H1 (cell line): ENCODE results near the gene KRT83. TPM values are rescaled to one million over a fixed set of nuclear protein-coding genes. Genes with fewer than 3 reads are reported as not detected.
"Not testable (repeated sequence)": the region's sequence is repeated elsewhere in the genome, so short reads cannot be mapped to it uniquely, and the experiment has no call there.

ENCODE experiments used
- CTCF ChIA-PET: fragments of 300-600 bp; sonication (Branson Sonifier 250); formaldehyde crosslinking; loops from one replicate; lab custom pipeline; 2021; ENCODE audit not compliant: partially characterized antibody; lab: Charles Lee
- POLR2A ChIA-PET: fragments of 300-600 bp; sonication (Branson Sonifier 250); formaldehyde crosslinking; loops from one replicate; lab custom pipeline; 2021; ENCODE audit warnings: inconsistent platforms; ENCODE audit not compliant: partially characterized antibody; lab: Charles Lee
- DNase-seq, 2 experiments: peaks; one replicate each; pipeline versions ENCODE4 v3.0.0 to v3.0.0-alpha.2; 2010 to 2022; ENCODE audit warnings: low spot score in 2 of 2, low read depth in 1 of 2, mixed read lengths in 1 of 2
- FAIRE-seq: peaks from 2 replicates; lab custom pipeline; 2011; peaks lifted over from hg19 to GRCh38; lab: Jason Lieb, UNC
- H2AFZ ChIP-seq: 2 replicates; pipeline ENCODE4 v1.8.1; 2012; ENCODE audit warnings: low read length, inconsistent platforms
- H2AK5ac ChIP-seq: 2 replicates; pipeline ENCODE4 v1.6.1; 2013; ENCODE audit warnings: low read depth, low read length
- H2BK120ac ChIP-seq: replicated peaks from 2 replicates; pipeline ENCODE3; 2013; ENCODE audit warnings: low read depth, low read length, inconsistent platforms
- H2BK12ac ChIP-seq: 2 replicates; pipeline ENCODE4 v1.6.1; 2013; ENCODE audit warnings: low read depth, low read length
- H2BK15ac ChIP-seq: 2 replicates; pipeline ENCODE4 v1.6.1; 2013; ENCODE audit warnings: low read length
- H2BK20ac ChIP-seq: 2 replicates; pipeline ENCODE4 v1.6.1; 2013; ENCODE audit warnings: low read length
- H2BK5ac ChIP-seq: 2 replicates; pipeline ENCODE4 v1.6.1; 2013; ENCODE audit warnings: low read depth, low read length
- H3K14ac ChIP-seq: 2 replicates; pipeline ENCODE4 v1.6.1; 2013; ENCODE audit warnings: inconsistent platforms; ENCODE audit not compliant: insufficient read length
- H3K18ac ChIP-seq: 2 replicates; pipeline ENCODE4 v1.6.1; 2013; ENCODE audit warnings: low read length; ENCODE audit errors: extremely low read depth
- H3K23ac ChIP-seq: 2 replicates; pipeline ENCODE4 v1.6.1; 2013; ENCODE audit warnings: inconsistent platforms; ENCODE audit not compliant: insufficient read length
- H3K23me2 ChIP-seq: 2 replicates; pipeline ENCODE4 v1.6.1; 2013; ENCODE audit warnings: low read depth, low read length
- H3K27ac ChIP-seq: 2 replicates; pipeline ENCODE4 v1.6.1; 2011; ENCODE audit warnings: low read depth, low read length, inconsistent platforms
- H3K27me3 ChIP-seq, 4 experiments: replicated peaks in 1 of 4; 1 replicate in 1 of 4; 2 replicates in 3 of 4; pipeline versions ENCODE4 v1.6.1 to v1.8.1; 2011 to 2013; ENCODE audit warnings: low read length in 3 of 4, mild to moderate bottlenecking in 3 of 4, inconsistent platforms in 2 of 4, mixed read lengths in 2 of 4, moderate library complexity in 1 of 4; ENCODE audit not compliant: control insufficient read depth in 3 of 4, insufficient read depth in 3 of 4; ENCODE audit errors: extremely low read depth in 1 of 4
- H3K36me3 ChIP-seq, 4 experiments: 2 replicates each; pipeline versions ENCODE4 v1.6.1 to v1.8.1; 2011 to 2013; ENCODE audit warnings: mild to moderate bottlenecking in 4 of 4, low read length in 3 of 4, moderate library complexity in 2 of 4, control low read depth in 1 of 4, inconsistent platforms in 1 of 4; ENCODE audit not compliant: insufficient read depth in 4 of 4, control insufficient read depth in 2 of 4
- H3K4ac ChIP-seq: replicated peaks from 2 replicates; pipeline ENCODE3; 2013; ENCODE audit warnings: low read length, low read depth, mixed read lengths, inconsistent platforms; ENCODE audit not compliant: insufficient read length
- H3K4me1 ChIP-seq, 4 experiments: replicated peaks in 1 of 4; 1 replicate in 1 of 4; 2 replicates in 3 of 4; pipeline versions ENCODE4 v1.6.1 to v1.8.1; 2011 to 2013; ENCODE audit warnings: low read length in 3 of 4, inconsistent platforms in 2 of 4, mixed read lengths in 1 of 4; ENCODE audit not compliant: insufficient read depth in 4 of 4, control insufficient read depth in 3 of 4
- H3K4me2 ChIP-seq, 2 experiments: 2 replicates each; pipeline versions ENCODE4 v1.6.1 to v1.8.1; 2011 to 2013; ENCODE audit warnings: low read depth in 2 of 2, low read length in 2 of 2, control low read depth in 1 of 2, inconsistent platforms in 1 of 2, mild to moderate bottlenecking in 1 of 2; ENCODE audit not compliant: insufficient read depth in 1 of 2
- H3K4me3 ChIP-seq, 4 experiments: fragments of 200-600, 300-600 bp in 1 of 4; sonication (generic), shearing (Covaris generic), sonication (Bioruptor Twin) in 1 of 4; 2 replicates each; pipeline versions ENCODE4 v1.5.1 to v1.8.1; 2011 to 2016; ENCODE audit warnings: low read length in 4 of 4, low read depth in 3 of 4, control low read depth in 2 of 4, inconsistent platforms in 2 of 4, mild to moderate bottlenecking in 2 of 4, mixed read lengths in 1 of 4, moderate library complexity in 1 of 4; ENCODE audit not compliant: insufficient read depth in 2 of 4; ENCODE audit errors: extremely low read depth in 1 of 4
- H3K56ac ChIP-seq: replicated peaks from 2 replicates; pipeline ENCODE3; 2013; ENCODE audit warnings: low read depth, mild to moderate bottlenecking, mixed read lengths, low read length, inconsistent platforms; ENCODE audit not compliant: insufficient read length
- H3K79me1 ChIP-seq: 2 replicates; pipeline ENCODE4 v1.6.1; 2013; ENCODE audit warnings: low read depth, low read length, control low read depth
- H3K79me2 ChIP-seq, 2 experiments: 2 replicates each; pipeline versions ENCODE4 v1.6.1 to v1.8.1; 2012 to 2013; ENCODE audit warnings: low read length in 2 of 2, mild to moderate bottlenecking in 2 of 2, inconsistent platforms in 1 of 2; ENCODE audit not compliant: insufficient read depth in 2 of 2, control insufficient read depth in 1 of 2
- H3K9ac ChIP-seq, 4 experiments: replicated peaks in 1 of 4; 1 replicate in 1 of 4; 2 replicates in 3 of 4; pipeline versions ENCODE4 v1.6.1 to v1.8.1; 2011 to 2013; ENCODE audit warnings: low read depth in 3 of 4, low read length in 3 of 4, control low read depth in 2 of 4, mild to moderate bottlenecking in 2 of 4, moderate library complexity in 2 of 4, inconsistent platforms in 1 of 4; ENCODE audit errors: extremely low read depth in 1 of 4
- H3K9me3 ChIP-seq, 2 experiments: 2 replicates each; pipeline versions ENCODE4 v1.6.1 to v1.8.1; 2012 to 2013; ENCODE audit warnings: mild to moderate bottlenecking in 2 of 2, moderate library complexity in 2 of 2, control low read depth in 1 of 2, inconsistent platforms in 1 of 2, low read depth in 1 of 2, low read length in 1 of 2, mixed read lengths in 1 of 2; ENCODE audit not compliant: insufficient read depth in 2 of 2
- H4K20me1 ChIP-seq, 2 experiments: replicated peaks in 1 of 2; 2 replicates each; pipeline versions ENCODE3 to v1.8.1; 2011 to 2013; ENCODE audit warnings: inconsistent platforms in 2 of 2, low read length in 2 of 2, mild to moderate bottlenecking in 1 of 2; ENCODE audit not compliant: insufficient read depth in 2 of 2, control insufficient read depth in 1 of 2
- H4K5ac ChIP-seq: 2 replicates; pipeline ENCODE4 v1.6.1; 2013; ENCODE audit warnings: low read length, low read depth, mixed read lengths, inconsistent platforms; ENCODE audit not compliant: insufficient read length
- H4K8ac ChIP-seq: 2 replicates; pipeline ENCODE4 v1.8.0; 2013; ENCODE audit warnings: mild to moderate bottlenecking, moderate library complexity, low read length, inconsistent platforms; ENCODE audit not compliant: insufficient read depth; ENCODE audit errors: extremely low read depth
- H4K91ac ChIP-seq: replicated peaks from 2 replicates; pipeline ENCODE3; 2013; ENCODE audit warnings: low read length, mixed read lengths, inconsistent platforms; ENCODE audit not compliant: insufficient read length
- WGBS, 2 experiments: shearing (Covaris generic) in 1 of 2; methylation state at CpG; one replicate each; pipeline versions ENCODE4 v1.1.6 to v1.1.7; 2013 to 2015; ENCODE audit warnings: low lambda C conversion rate in 2 of 2, mixed read lengths in 2 of 2, inconsistent platforms in 1 of 2, low coverage in 1 of 2, missing lambda C conversion rate in 1 of 2; ENCODE audit not compliant: insufficient replicate concordance in 2 of 2, insufficient coverage in 1 of 2, insufficient read length in 1 of 2; ENCODE audit errors: extremely low coverage in 1 of 2, missing lambda C conversion rate in 1 of 2; 5-methylcytosine and 5-hydroxymethylcytosine counted together
- polyA plus RNA-seq, 7 experiments: library from polyadenylated mRNA; depleted of rRNA in 3 of 7; stranded (reverse) in 5 of 7; unstranded in 2 of 7; fragments of >200 nt in 5 of 7; fragments of 200-250 nt in 2 of 7; gene quantifications; 1 replicate in 5 of 7; 2 replicates in 1 of 7; 4 replicates in 1 of 7; pipeline versions ENCODE4 v1.2.1 to v1.2.3, GENCODE V29; 2011 to 2013; ENCODE audit warnings: missing spikeins in 2 of 7, mixed read lengths in 2 of 7
- total RNA-seq: library from RNA; stranded (reverse); fragmentation: NEBNext Ultra II Directional; extraction: Animal tissue kit (Norgen Biotek cat#: 25700); gene quantifications from 2 replicates; pipeline ENCODE4 v1.2.1, GENCODE V29; 2021

KRT83 gene
- total and polyA plus RNA-seq, 2 of the 8 experiments (the other 6 are each of a cell fraction or from before 2014, with no cell fraction given), result not detected

DNA sequence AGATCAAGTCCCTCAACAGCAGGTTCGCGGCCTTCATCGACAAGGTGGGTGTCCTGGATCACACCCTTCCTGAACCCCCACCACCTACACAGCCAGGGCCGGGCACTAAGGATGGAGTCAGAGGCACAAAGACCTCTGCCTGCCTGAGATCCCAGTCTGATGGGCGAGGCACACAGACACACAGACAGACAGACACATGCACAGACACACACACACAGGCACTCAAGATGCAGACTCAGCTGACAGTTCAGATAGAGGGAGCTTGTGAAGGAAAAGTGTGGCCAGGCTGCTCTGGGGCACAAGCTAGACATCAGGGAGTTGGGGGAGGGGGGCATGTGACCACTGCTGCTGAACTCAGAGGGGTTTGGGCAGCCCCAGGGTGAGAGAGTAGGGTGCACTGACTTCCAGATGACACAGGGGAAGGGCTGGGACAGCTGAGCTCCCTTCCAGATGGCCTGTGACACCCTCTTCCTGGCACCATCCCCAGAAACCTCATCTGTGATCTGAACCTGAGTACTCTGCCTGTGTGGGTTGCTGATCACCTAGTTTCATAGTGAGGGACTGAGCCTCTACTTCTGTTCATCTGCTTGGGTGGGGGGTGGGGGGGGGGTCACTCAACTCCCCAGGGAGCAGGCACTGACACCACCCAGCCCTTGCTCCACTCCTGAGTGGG lies 18.8 kb downstream of the KRT83 start:
- H3K36me3 ChIP-seq, H4K5ac ChIP-seq, H3K4me3 ChIP-seq, H2AK5ac ChIP-seq, H2BK5ac ChIP-seq, H3K14ac ChIP-seq, DNase-seq, H4K91ac ChIP-seq, H3K4me2 ChIP-seq, H2BK120ac ChIP-seq, H3K27ac ChIP-seq, H3K9ac ChIP-seq, H3K79me2 ChIP-seq, H2BK15ac ChIP-seq, H3K56ac ChIP-seq, H3K79me1 ChIP-seq, H3K23ac ChIP-seq, H2AFZ ChIP-seq, H3K9me3 ChIP-seq, H4K20me1 ChIP-seq, H3K23me2 ChIP-seq, H3K18ac ChIP-seq, CTCF ChIA-PET, H3K4me1 ChIP-seq, H2BK12ac ChIP-seq, H4K8ac ChIP-seq, POLR2A ChIA-PET, H3K4ac ChIP-seq, FAIRE-seq, H2BK20ac ChIP-seq: not testable (repeated sequence)
- H3K27me3 ChIP-seq, result peaks cover 4 to 17% (median 12%) of the 10 kb centered on the region in 4 experiments
- WGBS, 2 experiments, result no CpG with 5 or more reads among the region's 5 CpGs

DNA sequence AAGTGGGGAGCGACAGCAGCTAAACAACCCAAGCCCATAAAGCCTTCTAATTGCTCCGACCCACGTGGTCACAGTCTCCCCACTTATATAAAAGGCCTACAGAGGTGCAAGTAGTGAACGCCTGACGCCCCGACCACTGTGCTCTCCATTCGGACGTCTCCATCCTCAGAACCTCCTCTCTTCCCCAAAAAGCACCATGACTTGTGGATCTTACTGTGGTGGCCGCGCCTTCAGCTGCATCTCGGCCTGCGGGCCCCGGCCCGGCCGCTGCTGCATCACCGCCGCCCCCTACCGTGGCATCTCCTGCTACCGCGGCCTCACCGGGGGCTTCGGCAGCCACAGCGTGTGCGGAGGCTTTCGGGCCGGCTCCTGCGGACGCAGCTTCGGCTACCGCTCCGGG lies 19.5 kb downstream of the KRT83 start:
- H2BK120ac ChIP-seq, H3K23ac ChIP-seq, H4K8ac ChIP-seq, H3K23me2 ChIP-seq, H2BK5ac ChIP-seq, H4K5ac ChIP-seq, H3K79me1 ChIP-seq, H3K4me3 ChIP-seq, H2AFZ ChIP-seq, H3K27ac ChIP-seq, H3K4me1 ChIP-seq, H2BK12ac ChIP-seq, H3K9ac ChIP-seq, H4K91ac ChIP-seq, H3K4me2 ChIP-seq, H3K79me2 ChIP-seq, H4K20me1 ChIP-seq, DNase-seq, FAIRE-seq, H3K56ac ChIP-seq, H2BK20ac ChIP-seq, POLR2A ChIA-PET, H3K9me3 ChIP-seq, H2AK5ac ChIP-seq, H3K18ac ChIP-seq, H3K4ac ChIP-seq, H3K14ac ChIP-seq, H2BK15ac ChIP-seq, H3K36me3 ChIP-seq: not testable (repeated sequence)
- WGBS, 2 experiments, result 94% methylated on average over 21 of the region's 31 CpGs; no CpG with 5 or more reads in 1 of the 2 experiments
- peaks cover 0 to 10% (median 5%) of the 10 kb centered on the region in 4 experiments; a peak in 5 of 7 replicates for H3K27me3 ChIP-seq
- CTCF ChIA-PET, result interaction anchor here (0.7 kb wide), 1 partner anchor 156 kb away, joined by 3 read pairs; no protein-coding TSS in a partner anchor
